ENCODE data around the gene ETNK1.

DNA sequence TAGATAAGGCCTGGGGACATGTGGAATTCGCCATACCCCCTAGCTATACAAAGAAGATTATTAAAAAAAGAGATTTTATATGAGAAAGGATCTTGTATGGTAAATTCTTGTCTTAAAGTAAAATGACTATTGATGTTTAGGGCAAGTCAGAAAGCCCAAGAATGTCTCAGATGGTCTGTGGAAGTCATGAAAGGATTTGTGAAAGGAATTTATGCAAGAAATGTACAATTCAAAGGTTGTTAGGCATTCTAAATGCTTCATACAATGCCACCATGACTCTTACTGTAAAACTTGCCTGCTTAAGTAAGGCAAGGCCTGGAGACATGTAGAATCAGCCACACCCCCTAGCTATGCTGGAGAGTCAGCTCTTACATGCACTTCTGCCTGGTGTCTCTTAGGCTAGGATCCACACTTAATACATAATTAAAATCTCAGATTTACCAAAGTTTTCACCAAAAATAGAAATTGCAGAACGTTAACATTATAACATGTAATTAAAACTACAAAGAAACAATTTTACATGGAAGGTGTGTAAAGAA lies 8.9 kb upstream of the ETNK1 start:
- TF ChIP-seq, protein P1, sequence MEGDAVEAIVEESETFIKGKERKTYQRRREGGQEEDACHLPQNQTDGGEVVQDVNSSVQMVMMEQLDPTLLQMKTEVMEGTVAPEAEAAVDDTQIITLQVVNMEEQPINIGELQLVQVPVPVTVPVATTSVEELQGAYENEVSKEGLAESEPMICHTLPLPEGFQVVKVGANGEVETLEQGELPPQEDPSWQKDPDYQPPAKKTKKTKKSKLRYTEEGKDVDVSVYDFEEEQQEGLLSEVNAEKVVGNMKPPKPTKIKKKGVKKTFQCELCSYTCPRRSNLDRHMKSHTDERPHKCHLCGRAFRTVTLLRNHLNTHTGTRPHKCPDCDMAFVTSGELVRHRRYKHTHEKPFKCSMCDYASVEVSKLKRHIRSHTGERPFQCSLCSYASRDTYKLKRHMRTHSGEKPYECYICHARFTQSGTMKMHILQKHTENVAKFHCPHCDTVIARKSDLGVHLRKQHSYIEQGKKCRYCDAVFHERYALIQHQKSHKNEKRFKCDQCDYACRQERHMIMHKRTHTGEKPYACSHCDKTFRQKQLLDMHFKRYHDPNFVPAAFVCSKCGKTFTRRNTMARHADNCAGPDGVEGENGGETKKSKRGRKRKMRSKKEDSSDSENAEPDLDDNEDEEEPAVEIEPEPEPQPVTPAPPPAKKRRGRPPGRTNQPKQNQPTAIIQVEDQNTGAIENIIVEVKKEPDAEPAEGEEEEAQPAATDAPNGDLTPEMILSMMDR (IDR thresholded peaks at IDR 0.05; ENCODE audit: low read depth, low read length, poor library complexity, severe bottlenecking) = no peak
- no peak for TF ChIP-seq EZH2phosphoT487 (IDR thresholded peaks at IDR 0.05; ENCODE audit: borderline replicate concordance, low read length)
